ENCODE results near the gene NPHP3. TPM values are rescaled to one million over a fixed set of nuclear protein-coding genes. Genes with fewer than 3 reads are reported as not detected.

The NPHP3 gene
- total and polyA plus RNA-seq, 2 experiments from 2014 or later = 11.6 to 27.2 TPM

DNA sequence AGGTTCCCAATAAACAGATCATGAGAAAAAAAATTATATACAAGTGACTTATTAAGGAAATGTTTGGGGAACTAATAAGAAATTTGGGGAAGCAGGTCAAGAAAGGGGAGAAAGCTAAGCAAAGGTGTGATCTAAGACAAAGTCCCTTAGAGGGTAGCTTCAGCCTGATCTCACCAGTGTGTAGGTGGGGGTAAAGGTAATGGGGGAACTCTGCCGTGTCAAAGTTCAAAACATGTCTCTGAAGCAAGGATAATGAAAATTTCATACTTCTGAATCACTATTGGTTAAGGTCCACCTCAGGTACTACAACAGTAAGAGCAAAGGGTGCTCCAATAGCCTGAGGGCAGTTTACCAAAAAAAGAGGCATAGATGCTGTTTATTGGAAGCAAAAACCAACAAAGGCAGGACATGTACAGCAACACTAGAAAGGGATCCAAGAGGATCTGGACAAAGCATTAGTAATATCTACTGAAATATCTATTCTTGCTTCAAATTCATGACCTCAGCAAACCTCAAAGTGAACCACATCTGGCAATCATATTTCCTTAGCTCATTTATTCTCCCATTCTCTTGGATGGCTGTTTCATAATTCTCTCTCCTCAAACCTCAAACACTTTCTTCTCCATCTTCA lies 69.5 kb downstream of the NPHP3 start:
- H4K20me1 ChIP-seq (ENCODE audit: insufficient read depth) = peaks cover 4% of the 10 kb centered on the region; the same call in 1 of the 2 replicates
- H3K9me3 ChIP-seq (ENCODE audit: low read depth) = no peaks in the 10 kb centered on the region
- 95 to 100% methylated on average over 1 of the region's 1 CpG for WGBS, 2 experiments (ENCODE audit: low coverage in 1 of 2, low lambda C conversion rate in 2 of 2, missing lambda C conversion rate in 2 of 2)
- TF ChIP-seq EZH2phosphoT487 (IDR thresholded peaks at IDR 0.05; ENCODE audit: insufficient read depth, low read depth) = no peak
- TF ChIP-seq EZH2 (IDR thresholded peaks at IDR 0.05; ENCODE audit: insufficient read depth, poor library complexity, severe bottlenecking) = no peak
- H3K4me3 ChIP-seq = no peak overlapping the region
- H2AFZ ChIP-seq = no peak overlapping the region
- peaks cover 65% of the 10 kb centered on the region for H3K79me2 ChIP-seq (ENCODE audit: insufficient read depth)
- no peaks in the 10 kb centered on the region for H3K27me3 ChIP-seq (replicated peaks; ENCODE audit: insufficient read depth)
- peaks cover 22% of the 10 kb centered on the region for H3K4me1 ChIP-seq (ENCODE audit: insufficient read depth)
- H3K4me2 ChIP-seq (ENCODE audit: unreplicated experiment) = no peak overlapping the region
- no peaks in the 10 kb centered on the region for H3K9me2 ChIP-seq (ENCODE audit: insufficient read depth)
- peak; percentile 68 for DNase-seq
- in situ Hi-C loops (cut with MboI) = no loop called here
- H3K27ac ChIP-seq = no peak overlapping the region
- H3F3A ChIP-seq (ENCODE audit: insufficient read depth) = peaks cover 21% of the 10 kb centered on the region
- H3K36me3 ChIP-seq (ENCODE audit: low read depth) = no peaks in the 10 kb centered on the region
- H3K9ac ChIP-seq = no peak overlapping the region

DNA sequence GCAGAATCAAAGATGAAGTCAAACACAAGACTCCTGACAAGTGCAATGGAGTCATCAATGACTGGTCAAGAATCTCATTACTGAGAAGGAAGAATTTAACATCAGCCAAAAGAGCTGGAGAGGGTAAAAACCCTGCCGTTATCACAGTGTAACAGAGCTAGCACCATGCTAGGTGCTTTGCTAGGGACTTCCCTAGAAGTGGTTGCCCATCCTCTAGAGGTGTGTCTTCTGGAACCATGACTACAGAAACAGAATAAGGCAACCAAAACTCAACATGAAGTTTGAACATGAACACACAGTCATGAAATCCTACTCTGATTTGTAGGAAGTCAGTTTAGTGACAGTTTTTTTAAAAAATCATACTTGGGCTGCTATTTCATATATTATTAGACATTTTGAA lies 72.1 kb downstream of the NPHP3 start:
- no peak overlapping the region for H3K4me2 ChIP-seq (ENCODE audit: unreplicated experiment)
- H3F3A ChIP-seq (ENCODE audit: insufficient read depth) = peaks cover 17% of the 10 kb centered on the region
- no peak overlapping the region for H3K9ac ChIP-seq
- in situ Hi-C loops (cut with MboI) = no loop called here
- H4K20me1 ChIP-seq (ENCODE audit: insufficient read depth) = peaks cover 4% of the 10 kb centered on the region; the same call in 1 of the 2 replicates
- TF ChIP-seq EZH2 (IDR thresholded peaks at IDR 0.05; ENCODE audit: insufficient read depth, poor library complexity, severe bottlenecking) (no peak), EZH2phosphoT487 (IDR thresholded peaks at IDR 0.05; ENCODE audit: insufficient read depth, low read depth) (no peak)
- WGBS, 2 experiments (ENCODE audit: low coverage in 1 of 2, low lambda C conversion rate in 2 of 2, missing lambda C conversion rate in 2 of 2) = 95 to 100% methylated on average over 1 of the region's 1 CpG
- no peaks in the 10 kb centered on the region for H3K9me3 ChIP-seq (ENCODE audit: low read depth)
- H3K79me2 ChIP-seq (ENCODE audit: insufficient read depth) = peaks cover 61% of the 10 kb centered on the region
- no peaks in the 10 kb centered on the region for H3K36me3 ChIP-seq (ENCODE audit: low read depth)
- no peak overlapping the region for H3K27ac ChIP-seq
- no peaks in the 10 kb centered on the region for H3K27me3 ChIP-seq (replicated peaks; ENCODE audit: insufficient read depth)
- peaks cover 12% of the 10 kb centered on the region for H3K4me1 ChIP-seq (ENCODE audit: insufficient read depth)
- H3K4me3 ChIP-seq = no peak overlapping the region
- DNase-seq = no peak
- no peaks in the 10 kb centered on the region for H3K9me2 ChIP-seq (ENCODE audit: insufficient read depth)
- no peak overlapping the region for H2AFZ ChIP-seq

DNA sequence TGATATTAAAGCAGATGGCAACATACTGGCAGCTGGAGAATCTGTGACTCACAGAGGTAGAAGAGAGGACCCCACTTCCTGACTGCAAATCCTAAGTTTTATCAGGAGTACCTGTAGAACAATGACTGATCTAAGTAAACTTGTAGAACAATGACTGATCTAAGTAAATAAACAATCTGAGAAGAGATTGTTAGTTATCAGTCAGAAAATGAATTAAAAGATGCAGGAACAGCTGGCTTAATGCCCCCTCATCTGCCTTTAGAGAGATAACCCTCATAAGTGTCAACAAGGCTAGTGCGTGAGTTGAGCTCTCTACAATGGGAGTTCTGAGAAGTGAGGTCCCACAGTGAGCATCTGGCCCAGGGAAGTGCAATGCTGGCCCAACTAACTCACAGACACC lies 77.2 kb downstream of the NPHP3 start:
- Histone ChIP-seq H3K4me3 (no peak overlapping the region), H3K27me3 (replicated peaks; ENCODE audit: insufficient read depth) (no peaks in the 10 kb centered on the region), H2AFZ (no peak overlapping the region), H3K4me2 (ENCODE audit: unreplicated experiment) (no peak overlapping the region), H3K79me2 (ENCODE audit: insufficient read depth) (peaks cover 30% of the 10 kb centered on the region), H3K27ac (no peak overlapping the region), H3K9me2 (ENCODE audit: insufficient read depth) (no peaks in the 10 kb centered on the region), H3K9me3 (ENCODE audit: low read depth) (no peaks in the 10 kb centered on the region), H3K4me1 (ENCODE audit: insufficient read depth) (0 out of 2 replicates have a peak, but pooled peaks cover 5% of the 10 kb centered on the region), H3F3A (ENCODE audit: insufficient read depth) (no peaks in the 10 kb centered on the region; the same call in 1 of the 2 replicates), H4K20me1 (ENCODE audit: insufficient read depth) (no peaks in the 10 kb centered on the region; the same call in 1 of the 2 replicates), H3K36me3 (ENCODE audit: low read depth) (no peaks in the 10 kb centered on the region), H3K9ac (no peak overlapping the region)
- no peak for DNase-seq
- WGBS, 2 experiments (ENCODE audit: low coverage in 1 of 2, low lambda C conversion rate in 2 of 2, missing lambda C conversion rate in 2 of 2) = 100% methylated on average over 1 of the region's 1 CpG
- TF ChIP-seq EZH2phosphoT487 (IDR thresholded peaks at IDR 0.05; ENCODE audit: insufficient read depth, low read depth) = no peak
- TF ChIP-seq EZH2 (IDR thresholded peaks at IDR 0.05; ENCODE audit: insufficient read depth, poor library complexity, severe bottlenecking) = no peak
- in situ Hi-C loops (cut with MboI) = loop anchor here (5.0 kb wide), 1 partner anchor 103 kb away; no protein-coding TSS in a partner anchor

DNA sequence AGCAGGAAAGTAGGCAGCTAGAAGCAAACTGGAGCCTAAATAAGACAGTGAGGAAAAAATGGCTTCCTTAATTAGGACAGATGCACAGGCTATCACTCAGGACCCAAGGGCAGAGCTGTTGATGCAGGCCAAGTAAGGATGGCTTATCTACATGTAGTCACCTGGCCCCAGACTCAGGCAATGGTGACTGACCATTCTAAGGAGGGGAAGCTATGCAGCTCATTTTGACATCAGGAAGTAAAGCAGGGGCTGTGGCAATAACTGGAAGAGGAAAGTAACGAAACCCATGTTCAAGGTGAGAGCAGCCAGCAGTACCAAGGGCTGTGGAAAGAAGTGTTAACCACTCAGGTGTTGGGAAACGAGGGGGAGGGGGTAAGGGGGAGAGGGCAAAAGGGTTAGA lies 78.8 kb downstream of the NPHP3 start:
- 58 to 89% methylated on average over 1 to 2 of the region's 2 CpGs for WGBS, 2 experiments (ENCODE audit: low coverage in 1 of 2, low lambda C conversion rate in 2 of 2, missing lambda C conversion rate in 2 of 2)
- no peaks in the 10 kb centered on the region for H3K9me3 ChIP-seq (ENCODE audit: low read depth)
- in situ Hi-C loops (cut with MboI) = no loop called here
- DNase-seq = no peak
- H3K4me3 ChIP-seq = no peak overlapping the region
- no peaks in the 10 kb centered on the region for H3K9me2 ChIP-seq (ENCODE audit: insufficient read depth)
- peaks cover 8% of the 10 kb centered on the region; the same call in 1 of the 2 replicates for H3K36me3 ChIP-seq (ENCODE audit: low read depth)
- no peak overlapping the region for H3K9ac ChIP-seq
- no peak overlapping the region for H3K4me2 ChIP-seq (ENCODE audit: unreplicated experiment)
- TF ChIP-seq EZH2phosphoT487 (IDR thresholded peaks at IDR 0.05; ENCODE audit: insufficient read depth, low read depth) = no peak
- no peak for TF ChIP-seq EZH2 (IDR thresholded peaks at IDR 0.05; ENCODE audit: insufficient read depth, poor library complexity, severe bottlenecking)
- no peak overlapping the region for H3K27ac ChIP-seq
- peaks cover 19% of the 10 kb centered on the region for H3K79me2 ChIP-seq (ENCODE audit: insufficient read depth)
- H4K20me1 ChIP-seq (ENCODE audit: insufficient read depth) = no peaks in the 10 kb centered on the region
- H3K27me3 ChIP-seq (replicated peaks; ENCODE audit: insufficient read depth) = no peaks in the 10 kb centered on the region
- H3F3A ChIP-seq (ENCODE audit: insufficient read depth) = no peaks in the 10 kb centered on the region; the same call in 1 of the 2 replicates
- H2AFZ ChIP-seq = no peak overlapping the region
- H3K4me1 ChIP-seq (ENCODE audit: insufficient read depth) = peaks cover 14% of the 10 kb centered on the region
